Right cardiac atrium (tissue), 5 donors: ENCODE results near the gene NMNAT3. TPM values are rescaled to one million over a fixed set of nuclear protein-coding genes. Genes with fewer than 3 reads are reported as not detected.
A peak's percentile ranks its signal among the peaks of the same experiment; 100 is the strongest.

ENCODE experiments used
- ATAC-seq, 2 donors: fragments of 200-7000 bp; cut with Tn5 transposase; one replicate each; pipeline versions ENCODE4 v1.8.0 to v1.9.1; 2020; ENCODE audit warnings: moderate library complexity in 2 of 2, mild to moderate bottlenecking in 1 of 2
- DNase-seq, 3 donors: peaks; one replicate each; pipeline ENCODE4 v3.0.0-alpha.2; 2020
- H3K27ac ChIP-seq: one replicate; pipeline ENCODE4 v1.5.1; 2013; ENCODE audit warnings: mild to moderate bottlenecking, low read length, control low read depth, moderate library complexity
- H3K27me3 ChIP-seq: one replicate; pipeline ENCODE4 v1.6.1; 2013; ENCODE audit not compliant: control insufficient read depth, insufficient read depth
- H3K4me1 ChIP-seq: one replicate; pipeline ENCODE4 v1.6.1; 2013; ENCODE audit warnings: low read length; ENCODE audit not compliant: control insufficient read depth, insufficient read depth
- H3K4me3 ChIP-seq: one replicate; pipeline ENCODE4 v1.5.1; 2013; ENCODE audit warnings: low read length, control low read depth
- H3K9me3 ChIP-seq: one replicate; pipeline ENCODE4 v1.6.1; 2013; ENCODE audit warnings: low read length; ENCODE audit not compliant: control insufficient read depth
- WGBS: extraction: QIAGEN DNeasy Blood & Tissue Kit; methylation state at CpG from one replicate; pipeline ENCODE4 v1.1.7; 2013; 5-methylcytosine and 5-hydroxymethylcytosine counted together
- intact Hi-C, 4 donors: fragments of 100-400 bp; cut with DNase I; formaldehyde crosslinking; loops; one replicate each; pipeline versions ENCODE4 v1.11.0 to v1.14.0; 2022 to 2023
- polyA plus RNA-seq: library from polyadenylated mRNA; stranded (reverse); fragments of 200-250 nt; gene quantifications from one replicate; pipeline ENCODE4 v1.2.3, GENCODE V29; 2013
- total RNA-seq, 4 donors: library from RNA; stranded (reverse); fragmentation: NEBNext Ultra II Directional; extraction: Animal tissue kit (Norgen Biotek cat#: 25700); gene quantifications; one replicate each; pipeline ENCODE4 v1.2.1, GENCODE V29; 2021
- donor health status: healthy with polysubstance abuse.
- donor health status: DM: no; HTN: yes; CAD: no.
- donor health status: DM: no; HTN: no; CAD: no.
- donor health status: DM: no; HTN: yes; CAD: no; lungs with severe emphysema.
- donor health status: DM: yes; HTN: yes; CAD: no.

NMNAT3 gene
- total and polyA plus RNA-seq, 5 donors: 9.6 to 19.2 (median 16.7) TPM

DNA sequence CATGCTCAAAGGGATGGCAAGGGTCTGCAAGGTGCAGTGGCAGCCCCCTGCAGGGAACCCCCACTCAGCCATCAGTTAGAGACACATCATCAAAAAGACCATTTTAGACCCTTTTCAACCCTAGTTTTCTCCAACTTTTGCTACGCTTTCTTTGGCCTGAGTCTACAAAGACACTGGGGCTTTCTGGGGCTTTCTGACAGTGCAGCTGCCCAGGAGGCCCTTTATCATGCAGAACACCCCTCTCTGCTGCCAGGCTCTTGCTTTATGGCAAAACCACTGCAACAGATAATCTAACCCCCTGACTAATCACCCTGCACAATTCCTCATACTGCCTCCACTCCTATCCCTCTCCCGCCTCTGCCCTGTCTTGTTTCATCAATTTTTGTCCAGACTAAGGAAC is 2.4 kb downstream of the NMNAT3 start:
- intact Hi-C loops: no loop called here
- WGBS: 94% methylated on average over 2 of the region's 2 CpGs
- Histone ChIP-seq H3K4me3 (no peak overlapping the region), H3K27me3 (no peaks in the 10 kb centered on the region), H3K4me1 (no peaks in the 10 kb centered on the region), H3K27ac (no peak overlapping the region), H3K9me3 (no peaks in the 10 kb centered on the region)
- DNase-seq (no peak), ATAC-seq (no peak)

DNA sequence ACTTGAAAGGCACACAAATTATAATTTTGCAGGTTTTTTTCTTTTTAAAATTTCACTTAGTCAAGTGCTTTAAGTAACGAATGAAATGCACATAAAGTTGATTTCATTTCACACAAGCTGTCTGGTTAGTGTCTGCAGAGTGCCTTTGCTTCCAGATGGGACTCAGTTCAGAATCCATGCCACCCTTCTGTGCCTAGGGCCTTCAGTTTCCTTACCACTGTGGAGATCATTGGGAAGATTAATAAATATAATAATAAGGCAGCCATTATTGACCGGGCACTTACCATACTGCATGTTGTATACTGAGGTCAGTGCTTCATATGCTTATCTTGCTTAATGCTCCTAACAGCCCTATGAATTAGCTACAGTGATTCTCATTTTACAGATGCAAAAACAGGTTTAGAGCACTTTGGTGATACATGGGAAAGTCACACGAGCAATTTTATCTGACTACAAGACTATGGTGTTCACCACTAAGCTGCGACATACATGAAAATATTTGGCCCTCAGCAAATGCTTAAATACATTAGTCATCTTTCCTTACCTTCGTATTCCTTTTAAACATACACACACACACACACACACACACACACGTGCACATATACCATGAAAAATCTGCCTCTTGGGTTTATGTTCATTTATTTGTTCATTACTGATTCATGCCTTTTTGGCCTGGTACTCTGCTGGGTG is 3.1 kb downstream of the NMNAT3 start:
- no peaks in the 10 kb centered on the region for H3K4me1 ChIP-seq
- DNase-seq (no peak), ATAC-seq (no peak)
- 82% methylated on average over 6 of the region's 6 CpGs for WGBS
- no peaks in the 10 kb centered on the region for H3K27me3 ChIP-seq
- H3K27ac ChIP-seq: no peak overlapping the region
- H3K4me3 ChIP-seq: no peak overlapping the region
- intact Hi-C loops: no loop called here
- no peaks in the 10 kb centered on the region for H3K9me3 ChIP-seq

DNA sequence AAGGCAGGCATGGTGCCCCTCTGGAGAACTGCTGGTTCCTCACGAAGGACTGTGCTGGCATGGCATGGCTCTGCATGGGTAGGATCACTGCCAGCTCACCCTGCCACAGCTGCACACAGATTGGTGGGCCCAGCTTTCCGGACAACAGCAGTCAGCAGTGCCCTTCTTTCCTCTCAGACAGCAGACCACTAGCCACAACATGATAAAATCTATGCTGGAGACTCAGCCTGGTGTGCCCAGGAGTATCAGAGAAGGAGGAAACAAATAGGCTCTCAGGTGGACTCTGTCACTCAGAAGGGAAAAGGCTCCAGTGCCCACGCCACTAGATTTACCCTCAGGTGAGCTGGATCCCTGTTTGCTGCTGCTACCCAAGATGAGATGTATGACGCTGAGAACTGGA is 4.9 kb downstream of the NMNAT3 start:
- no peak overlapping the region for H3K27ac ChIP-seq
- no peak for DNase-seq
- no peak for ATAC-seq
- 87% methylated on average over 4 of the region's 4 CpGs for WGBS
- intact Hi-C loops: no loop called here
- H3K4me3 ChIP-seq: no peak overlapping the region
- H3K4me1 ChIP-seq: no peaks in the 10 kb centered on the region
- H3K27me3 ChIP-seq: no peaks in the 10 kb centered on the region
- H3K9me3 ChIP-seq: no peaks in the 10 kb centered on the region

DNA sequence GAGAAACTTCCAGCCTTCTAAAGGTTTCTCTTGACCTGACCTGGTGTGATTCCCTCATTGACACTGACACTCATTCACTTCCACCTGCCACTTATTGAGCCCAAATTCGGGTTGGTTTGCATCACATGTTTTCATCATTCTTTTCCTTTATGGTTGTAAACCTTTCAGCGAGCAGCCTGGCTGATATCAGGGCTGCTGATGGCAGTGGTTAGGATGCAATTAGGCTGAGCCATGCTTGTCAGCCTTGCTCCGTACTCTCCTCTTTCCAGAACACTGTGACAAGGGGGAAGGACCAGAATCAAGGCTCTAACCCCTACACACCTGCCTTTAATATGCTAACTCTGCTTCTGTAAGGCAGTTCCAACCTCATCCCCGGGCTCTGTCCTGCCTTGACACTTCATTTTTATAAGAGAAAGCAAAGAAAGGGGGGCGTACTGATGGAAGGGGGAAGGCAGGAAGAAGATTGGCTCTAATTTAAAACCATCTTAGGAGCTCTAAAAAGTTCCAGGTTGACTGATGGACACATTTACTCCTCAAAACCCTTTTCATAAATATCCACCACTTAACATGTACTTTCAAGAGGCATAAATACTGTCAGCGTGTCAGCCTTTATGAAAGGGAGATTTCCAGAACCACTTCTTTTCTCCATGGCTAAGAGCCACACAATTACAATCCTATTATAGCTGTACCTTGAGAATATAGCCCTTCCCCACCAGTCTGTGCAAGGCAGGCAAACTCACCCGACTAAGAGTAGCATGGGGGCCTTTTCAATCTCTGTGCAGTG is 5.7 kb downstream of the NMNAT3 start:
- no peaks in the 10 kb centered on the region for H3K4me1 ChIP-seq
- DNase-seq (no peak), ATAC-seq (no peak)
- no peaks in the 10 kb centered on the region for H3K27me3 ChIP-seq
- WGBS: 72% methylated on average over 7 of the region's 7 CpGs
- intact Hi-C loops: no loop called here
- no peaks in the 10 kb centered on the region for H3K9me3 ChIP-seq
- no peak overlapping the region for H3K27ac ChIP-seq
- no peak overlapping the region for H3K4me3 ChIP-seq

DNA sequence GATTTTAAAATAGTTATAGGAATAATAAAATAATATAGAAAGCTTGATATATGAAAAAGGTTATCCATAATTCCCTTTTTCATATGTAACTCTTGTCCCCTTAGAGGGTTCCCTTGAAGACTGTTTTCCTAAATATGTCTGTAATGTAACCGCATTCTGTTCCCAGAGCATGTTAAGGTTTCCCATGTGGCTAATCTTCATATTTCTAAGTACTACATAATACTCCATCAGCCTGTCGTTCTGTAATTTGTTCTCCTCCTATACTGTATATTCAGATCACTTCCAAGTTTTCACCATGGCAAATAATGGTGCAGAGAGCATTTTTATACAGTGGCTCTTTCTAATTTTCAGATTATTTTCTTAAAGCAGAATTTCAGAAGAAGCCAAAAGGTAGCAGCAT is 6.7 kb downstream of the NMNAT3 start:
- intact Hi-C loops: no loop called here
- H3K27ac ChIP-seq: no peak overlapping the region
- H3K9me3 ChIP-seq: no peaks in the 10 kb centered on the region
- no peaks in the 10 kb centered on the region for H3K27me3 ChIP-seq
- ATAC-seq (no peak), DNase-seq (no peak)
- no peak overlapping the region for H3K4me3 ChIP-seq
- WGBS: 70% methylated on average over 2 of the region's 2 CpGs
- H3K4me1 ChIP-seq: no peaks in the 10 kb centered on the region

DNA sequence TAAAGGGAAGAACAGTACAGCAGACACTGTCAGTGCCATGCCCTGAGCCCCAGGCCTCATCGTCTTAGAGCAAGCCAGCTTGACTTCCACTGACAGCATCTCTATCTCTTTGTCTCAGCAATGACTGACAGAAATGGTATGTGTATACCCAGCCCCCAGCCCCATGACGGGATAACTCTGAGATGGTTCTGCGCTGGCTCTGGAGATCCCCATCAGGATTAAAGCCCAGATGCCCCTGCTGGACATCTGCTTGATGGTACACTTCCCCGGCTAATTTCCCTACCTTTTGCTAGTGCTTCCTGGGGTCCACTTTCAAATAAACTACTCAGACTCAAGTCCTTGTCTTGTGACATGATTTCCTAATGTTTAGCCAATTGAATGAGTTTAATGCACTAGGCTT is 7.6 kb downstream of the NMNAT3 start:
- 80% methylated on average over 4 of the region's 4 CpGs for WGBS
- H3K4me1 ChIP-seq: peaks cover under 1% of the 10 kb centered on the region
- DNase-seq (no peak), ATAC-seq (no peak)
- no peak overlapping the region for H3K4me3 ChIP-seq
- intact Hi-C loops: no loop called here
- H3K27me3 ChIP-seq: no peaks in the 10 kb centered on the region
- no peaks in the 10 kb centered on the region for H3K9me3 ChIP-seq
- no peak overlapping the region for H3K27ac ChIP-seq

DNA sequence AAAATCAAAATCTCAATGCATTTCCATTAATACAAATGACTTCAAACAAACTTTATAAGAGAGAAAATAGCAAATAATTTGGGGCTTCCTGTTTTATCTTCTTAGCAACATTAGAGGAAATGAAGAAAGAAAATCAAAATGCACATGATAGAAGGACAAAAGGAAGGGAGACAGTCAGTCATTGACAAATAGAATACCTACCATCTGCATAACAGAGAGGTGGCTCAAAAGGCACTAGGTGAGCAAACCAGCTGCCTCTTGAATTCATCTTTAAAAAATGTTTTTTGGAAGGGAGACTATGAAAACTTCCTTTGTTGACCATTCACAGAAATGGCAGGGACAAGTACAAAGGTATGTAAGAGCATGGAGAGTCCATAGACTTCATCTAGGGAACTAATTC is 9.4 kb downstream of the NMNAT3 start:
- DNase-seq (no peak), ATAC-seq (no peak)
- intact Hi-C loops: no loop called here

DNA sequence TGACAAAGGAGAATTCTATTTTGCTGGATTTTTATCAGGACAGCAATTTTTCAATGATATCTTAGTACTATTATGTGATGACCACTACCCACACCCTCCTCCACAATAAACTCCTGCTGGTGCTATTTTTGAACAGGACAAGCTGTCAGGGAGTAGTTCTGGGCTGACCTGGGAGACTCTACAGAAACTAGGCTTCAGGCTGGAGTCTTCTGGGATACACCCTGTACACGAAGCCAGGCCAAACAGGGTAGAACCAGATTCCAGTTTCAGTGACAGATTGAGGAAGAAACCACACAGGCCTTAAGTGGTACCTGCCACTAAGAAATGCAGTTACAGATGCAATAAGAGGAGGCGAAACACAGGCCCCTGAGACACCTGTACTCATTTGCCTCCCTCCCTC is 12.8 kb downstream of the NMNAT3 start:
- peak in 1 of 2 donors; percentile 45 for ATAC-seq
- H3K9me3 ChIP-seq: no peaks in the 10 kb centered on the region
- H3K4me1 ChIP-seq: peaks cover 3% of the 10 kb centered on the region
- DNase-seq: no peak
- no peaks in the 10 kb centered on the region for H3K27me3 ChIP-seq
- no peak overlapping the region for H3K4me3 ChIP-seq
- intact Hi-C loops: no loop called here
- H3K27ac ChIP-seq: no peak overlapping the region
- WGBS: 65% methylated on average over 2 of the region's 2 CpGs

More for the DNA sequence above, 9.4 kb downstream of the NMNAT3 start:
- H3K27ac ChIP-seq: no peak overlapping the region
- H3K4me3 ChIP-seq: no peak overlapping the region
- H3K27me3 ChIP-seq: no peaks in the 10 kb centered on the region
- peaks cover 3% of the 10 kb centered on the region for H3K4me1 ChIP-seq
- no peaks in the 10 kb centered on the region for H3K9me3 ChIP-seq

DNA sequence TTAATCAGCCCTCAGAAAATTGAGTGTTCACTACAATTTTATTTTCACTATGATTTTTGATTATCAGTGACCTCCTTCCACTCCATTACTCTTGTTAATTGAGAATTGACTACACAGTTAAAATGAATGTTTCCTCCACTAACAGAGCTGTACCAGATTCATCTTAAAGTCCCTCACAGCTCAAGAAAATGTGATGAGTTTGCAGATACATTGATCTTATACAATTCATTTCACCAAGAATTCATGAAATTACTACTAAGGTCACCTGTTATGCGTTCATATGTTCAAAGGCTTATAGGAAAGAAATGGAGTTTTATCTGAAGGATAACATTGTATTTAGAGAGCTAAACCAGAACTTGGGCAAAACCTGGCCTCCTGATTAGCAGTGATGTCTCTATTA is 17.5 kb downstream of the NMNAT3 start:
- DNase-seq (no peak), ATAC-seq (no peak)
- intact Hi-C loops: no loop called here
- Histone ChIP-seq H3K27me3 (no peaks in the 10 kb centered on the region), H3K27ac (no peak overlapping the region), H3K9me3 (no peaks in the 10 kb centered on the region), H3K4me3 (no peak overlapping the region), H3K4me1 (peaks cover 5% of the 10 kb centered on the region)
- WGBS: 0% methylated on average over 1 of the region's 1 CpG

DNA sequence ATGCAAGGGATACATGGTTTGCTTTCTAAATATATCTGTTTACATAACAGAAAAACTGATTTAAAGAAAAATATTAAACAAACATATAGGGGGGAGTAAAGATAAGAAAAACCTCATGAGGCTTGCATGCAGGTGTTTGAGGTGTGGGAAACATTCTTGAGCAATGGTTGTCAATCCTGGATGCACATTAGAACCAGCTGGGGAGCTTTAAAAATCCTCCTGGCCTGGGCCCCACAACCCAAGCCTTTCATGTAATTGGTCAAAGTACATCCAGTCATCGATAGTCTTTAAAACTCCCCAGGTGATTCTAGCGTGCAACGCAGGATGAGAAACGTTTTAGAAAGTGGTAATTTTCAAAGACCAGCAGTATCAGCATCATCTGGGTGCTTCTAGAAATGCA is 18.3 kb downstream of the NMNAT3 start:
- no peaks in the 10 kb centered on the region for H3K27me3 ChIP-seq
- H3K27ac ChIP-seq: no peak overlapping the region
- WGBS: 90% methylated on average over 4 of the region's 4 CpGs
- intact Hi-C loops: no loop called here
- H3K9me3 ChIP-seq: no peaks in the 10 kb centered on the region
- H3K4me1 ChIP-seq: peaks cover 2% of the 10 kb centered on the region
- no peak for ATAC-seq
- H3K4me3 ChIP-seq: no peak overlapping the region
- no peak for DNase-seq

DNA sequence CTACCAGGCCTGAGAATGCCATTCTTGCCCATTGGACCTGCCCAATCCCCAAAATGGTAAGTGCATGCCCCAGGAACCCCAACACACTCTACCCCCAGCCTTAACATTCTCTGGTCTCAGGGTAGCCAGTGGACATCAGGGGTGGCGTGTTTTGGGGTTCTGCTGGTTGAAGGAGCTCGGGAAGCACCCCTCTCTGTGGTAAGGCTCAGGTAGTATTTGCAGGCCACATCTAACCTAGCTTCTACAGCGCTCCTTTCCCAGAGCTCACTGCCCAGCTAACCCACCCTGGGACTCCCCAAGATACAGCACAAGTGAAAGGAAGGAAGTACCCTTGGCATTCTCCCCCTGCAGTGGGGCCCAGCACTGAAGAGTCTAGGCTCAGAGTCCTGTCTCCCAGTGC is 19.8 kb downstream of the NMNAT3 start:
- 95% methylated on average over 3 of the region's 3 CpGs for WGBS
- ATAC-seq (no peak), DNase-seq (no peak)
- Histone ChIP-seq H3K4me1 (peaks cover 6% of the 10 kb centered on the region), H3K27me3 (no peaks in the 10 kb centered on the region), H3K27ac (no peak overlapping the region), H3K9me3 (no peaks in the 10 kb centered on the region), H3K4me3 (no peak overlapping the region)
- intact Hi-C loops: no loop called here
